ENCODE results near the gene OLFML2B.
A peak's percentile ranks its signal among the peaks of the same experiment; 100 is the strongest.
"Not testable (repeated sequence)": the region's sequence is repeated elsewhere in the genome, so short reads cannot be mapped to it uniquely, and the experiment has no call there.

Gene OLFML2B

DNA sequence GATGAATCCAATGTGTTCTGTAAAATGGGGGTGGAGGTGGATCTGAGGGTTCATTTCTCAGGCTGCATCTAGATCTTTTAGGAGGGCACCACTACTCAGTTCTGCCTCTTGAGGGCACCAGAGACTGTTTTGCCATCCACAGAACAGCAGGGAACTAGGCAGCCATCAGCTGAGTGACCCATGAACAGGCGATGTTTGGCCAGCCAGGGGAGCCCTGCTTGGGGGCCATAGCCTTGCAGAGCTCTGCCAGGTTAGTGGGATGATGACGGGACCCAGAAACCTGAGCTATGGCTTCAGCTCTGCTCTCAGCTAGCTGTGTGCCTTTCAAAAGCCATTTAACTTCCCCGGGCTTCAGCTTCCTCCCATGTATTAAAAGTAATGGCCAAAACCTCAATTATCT lies 32.4 kb upstream of the OLFML2B start:
- H3K27me3 Mint-ChIP-seq: peaks cover 2% of the 10 kb centered on the region

DNA sequence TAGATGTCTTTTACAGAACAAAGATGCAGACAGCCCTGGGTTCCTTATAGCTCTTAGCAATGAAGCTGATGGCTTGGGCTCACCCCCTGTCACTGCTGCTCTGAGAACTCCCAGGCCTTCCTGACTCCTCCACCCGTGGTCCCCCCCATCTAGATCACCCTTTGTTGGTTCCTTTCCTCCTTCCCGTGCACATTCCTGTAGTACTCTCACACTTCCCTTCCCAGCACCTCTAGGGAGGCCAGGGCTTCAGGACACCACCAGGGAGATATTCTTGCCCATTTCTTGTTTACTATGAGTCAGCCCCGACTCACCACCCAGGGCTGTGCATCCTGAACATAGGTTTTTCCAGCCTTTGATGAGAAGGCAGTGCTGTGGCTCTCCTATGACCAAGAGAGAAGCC lies 31.4 kb upstream of the OLFML2B start:
- Mint-ChIP-seq H3K4me3 (no peak overlapping the region), H3K27ac (no peak overlapping the region)
- intact Hi-C loops (cut with micrococcal nuclease): loop anchor here (5.0 kb wide), 3 partner anchors 452 to 747 kb away; partner anchors contain the start of gene DDR2

More for the DNA sequence above, 32.4 kb upstream of the OLFML2B start:
- no peaks in the 10 kb centered on the region for H3K9me3 Mint-ChIP-seq
- H3K27ac Mint-ChIP-seq: no peak overlapping the region
- H3K4me3 Mint-ChIP-seq: no peak overlapping the region
- peaks cover 4% of the 10 kb centered on the region for H3K4me1 Mint-ChIP-seq (ENCODE audit: low read depth)
- H3K36me3 Mint-ChIP-seq (ENCODE audit: low read depth): no peaks in the 10 kb centered on the region
- intact Hi-C loops (cut with micrococcal nuclease): loop anchor here (1.0 to 5.0 kb wide), 5 partner anchors 220 to 746 kb away; partner anchors contain the start of gene DDR2

GRCh38 chr1:162053949-162054348 lies 30.3 kb upstream of the OLFML2B start:
- H3K9me3 Mint-ChIP-seq; H3K36me3 Mint-ChIP-seq (ENCODE audit: low read depth); H3K27ac Mint-ChIP-seq; intact Hi-C loops (cut with micrococcal nuclease); H3K4me1 Mint-ChIP-seq (ENCODE audit: low read depth); H3K4me3 Mint-ChIP-seq; H3K27me3 Mint-ChIP-seq: not testable (repeated sequence)

More for the DNA sequence above, 31.4 kb upstream of the OLFML2B start:
- Mint-ChIP-seq H3K36me3 (ENCODE audit: low read depth) (no peaks in the 10 kb centered on the region), H3K9me3 (no peaks in the 10 kb centered on the region), H3K27me3 (peaks cover 2% of the 10 kb centered on the region), H3K4me1 (ENCODE audit: low read depth) (peaks cover 4% of the 10 kb centered on the region)

DNA sequence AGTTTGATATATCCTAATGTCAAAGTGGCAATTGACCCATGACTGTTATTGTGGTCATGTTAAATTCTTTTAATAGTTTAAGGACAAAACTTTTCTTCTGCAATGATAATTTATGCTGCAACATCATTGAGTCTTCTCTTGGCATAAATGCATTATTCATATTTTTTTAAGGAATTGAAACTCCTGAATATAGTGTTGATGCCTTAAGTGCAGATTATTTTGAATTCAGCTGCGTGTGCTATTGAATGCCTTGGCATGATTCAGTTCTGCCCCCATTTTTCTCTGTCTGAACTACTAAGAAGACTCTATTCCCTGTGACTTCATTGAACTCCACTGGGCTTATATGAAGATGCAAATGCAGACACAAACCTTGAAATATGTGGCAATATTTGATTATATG lies 23.3 kb upstream of the OLFML2B start:
- intact Hi-C loops (cut with micrococcal nuclease): no loop called here
- H3K4me1 Mint-ChIP-seq (ENCODE audit: low read depth): no peaks in the 10 kb centered on the region
- no peaks in the 10 kb centered on the region for H3K36me3 Mint-ChIP-seq (ENCODE audit: low read depth)
- no peaks in the 10 kb centered on the region for H3K9me3 Mint-ChIP-seq
- H3K27me3 Mint-ChIP-seq: peaks cover 1% of the 10 kb centered on the region
- no peak overlapping the region for H3K4me3 Mint-ChIP-seq
- no peak overlapping the region for H3K27ac Mint-ChIP-seq

DNA sequence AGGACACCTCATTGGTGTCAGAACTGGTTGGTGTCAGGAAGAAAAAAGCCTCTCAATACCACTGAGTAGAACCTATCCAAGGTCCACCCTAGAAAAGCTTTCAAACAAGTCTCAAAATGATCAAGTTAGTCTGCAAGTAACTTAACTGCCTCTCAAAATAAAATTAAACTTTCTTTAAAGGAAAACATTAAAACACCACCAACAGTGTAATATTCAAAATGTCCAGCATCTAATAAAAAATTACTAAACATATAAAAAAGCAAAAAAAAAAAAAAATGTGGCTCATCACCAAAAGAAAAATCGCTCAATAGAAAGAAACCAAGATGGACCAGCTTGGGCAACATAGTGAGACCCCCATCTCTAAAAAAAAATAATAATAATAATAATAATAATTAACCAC lies 18.7 kb upstream of the OLFML2B start:
- Mint-ChIP-seq H3K9me3 (no peaks in the 10 kb centered on the region), H3K4me1 (ENCODE audit: low read depth) (no peaks in the 10 kb centered on the region), H3K4me3 (no peak overlapping the region), H3K36me3 (ENCODE audit: low read depth) (no peaks in the 10 kb centered on the region), H3K27me3 (peaks cover 2% of the 10 kb centered on the region), H3K27ac (no peak overlapping the region)
- intact Hi-C loops (cut with micrococcal nuclease): no loop called here

- no peak overlapping the region for H3K27ac Mint-ChIP-seq
- H3K36me3 Mint-ChIP-seq (ENCODE audit: low read depth): no peaks in the 10 kb centered on the region
- H3K4me3 Mint-ChIP-seq: no peak overlapping the region
- peaks cover 2% of the 10 kb centered on the region for H3K27me3 Mint-ChIP-seq
- intact Hi-C loops (cut with micrococcal nuclease): no loop called here
- H3K4me1 Mint-ChIP-seq (ENCODE audit: low read depth): no peaks in the 10 kb centered on the region
- H3K9me3 Mint-ChIP-seq: no peaks in the 10 kb centered on the region
These were observed 17.0 kb upstream of the OLFML2B start for GRCh38 chr1:162040657-162041056.

- Mint-ChIP-seq H3K27me3 (peaks cover 2% of the 10 kb centered on the region), H3K27ac (no peak overlapping the region), H3K36me3 (ENCODE audit: low read depth) (no peaks in the 10 kb centered on the region), H3K4me3 (no peak overlapping the region), H3K9me3 (no peaks in the 10 kb centered on the region), H3K4me1 (ENCODE audit: low read depth) (no peaks in the 10 kb centered on the region)
- intact Hi-C loops (cut with micrococcal nuclease): no loop called here
These were observed 16.3 kb upstream of the OLFML2B start for GRCh38 chr1:162040001-162040400.

DNA sequence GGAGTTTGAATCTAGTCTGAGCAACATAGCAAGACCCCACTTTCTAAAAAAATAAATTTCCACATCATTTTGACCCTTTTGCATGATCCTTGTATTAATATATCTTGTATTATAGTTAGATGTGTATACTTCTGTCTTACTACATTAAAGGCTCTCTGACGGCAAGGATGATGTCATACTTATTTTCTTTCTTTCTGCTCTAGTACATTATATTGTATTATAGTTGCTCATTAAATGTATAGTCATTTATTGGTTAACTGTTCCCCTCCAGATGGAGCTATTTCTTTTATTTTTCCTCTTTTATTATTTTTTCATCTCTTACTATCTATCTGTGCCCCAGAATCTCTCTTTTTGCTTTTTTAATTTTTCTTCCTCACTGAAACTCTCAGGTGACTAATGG lies 15.0 kb upstream of the OLFML2B start:
- Mint-ChIP-seq H3K9me3 (no peaks in the 10 kb centered on the region), H3K4me3 (no peak overlapping the region), H3K4me1 (ENCODE audit: low read depth) (no peaks in the 10 kb centered on the region), H3K27me3 (peaks cover 5% of the 10 kb centered on the region), H3K27ac (no peak overlapping the region), H3K36me3 (ENCODE audit: low read depth) (no peaks in the 10 kb centered on the region)
- intact Hi-C loops (cut with micrococcal nuclease): no loop called here

DNA sequence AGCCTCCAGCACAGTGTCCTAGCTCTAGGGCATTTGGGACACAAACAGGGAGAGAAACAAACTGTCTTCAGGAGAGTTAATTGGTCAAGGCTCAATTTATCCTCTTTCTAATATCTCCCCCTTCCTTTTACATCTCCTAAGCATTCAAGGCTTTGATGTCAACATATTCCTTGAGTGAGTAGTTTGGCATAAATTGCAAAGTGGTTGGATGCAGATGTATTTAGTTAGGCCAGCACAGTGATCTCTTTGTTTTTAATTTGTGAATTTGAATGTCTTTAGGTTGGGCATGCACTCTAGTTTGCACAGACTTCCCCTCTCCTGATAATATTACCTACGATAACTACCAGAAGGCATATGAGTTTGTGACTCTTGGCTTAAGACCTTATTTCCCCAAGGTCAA lies 12.5 kb upstream of the OLFML2B start:
- Mint-ChIP-seq H3K4me3 (no peak overlapping the region), H3K27me3 (peaks cover 11% of the 10 kb centered on the region), H3K4me1 (ENCODE audit: low read depth) (no peaks in the 10 kb centered on the region), H3K36me3 (ENCODE audit: low read depth) (no peaks in the 10 kb centered on the region), H3K9me3 (no peaks in the 10 kb centered on the region), H3K27ac (no peak overlapping the region)
- intact Hi-C loops (cut with micrococcal nuclease): loop anchor here (2.0 kb wide), 1 partner anchor 171 kb away; no protein-coding TSS in a partner anchor

DNA sequence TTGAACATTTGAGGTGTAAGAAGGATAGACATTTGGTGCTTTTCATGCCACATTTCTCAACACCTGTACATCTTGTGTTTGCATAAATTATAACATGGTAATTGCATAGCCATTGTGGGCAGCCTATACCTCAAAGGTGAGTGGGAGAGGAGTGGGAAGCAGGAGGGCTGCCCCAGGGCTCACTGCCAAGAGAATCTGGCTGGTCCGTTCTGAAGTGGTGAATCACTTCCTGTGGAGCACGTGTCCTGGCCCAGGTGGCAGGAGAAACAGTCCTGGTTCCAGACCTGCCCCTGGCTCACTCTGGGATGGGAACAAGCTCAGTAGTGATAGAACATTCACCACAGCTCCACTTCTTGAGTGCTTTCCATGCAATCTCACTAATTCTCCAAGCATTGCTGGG lies 11.6 kb upstream of the OLFML2B start:
- no peaks in the 10 kb centered on the region for H3K36me3 Mint-ChIP-seq (ENCODE audit: low read depth)
- no peaks in the 10 kb centered on the region for H3K9me3 Mint-ChIP-seq
- no peaks in the 10 kb centered on the region for H3K4me1 Mint-ChIP-seq (ENCODE audit: low read depth)
- intact Hi-C loops (cut with micrococcal nuclease): no loop called here
- H3K27me3 Mint-ChIP-seq: peaks cover 15% of the 10 kb centered on the region
- H3K27ac Mint-ChIP-seq: no peak overlapping the region
- H3K4me3 Mint-ChIP-seq: no peak overlapping the region

GRCh38 chr1:162033428-162033827 lies 9.8 kb upstream of the OLFML2B start:
- peaks cover 20% of the 10 kb centered on the region for H3K27me3 Mint-ChIP-seq
- H3K4me3 Mint-ChIP-seq: no peak overlapping the region
- peaks cover 9% of the 10 kb centered on the region for H3K4me1 Mint-ChIP-seq (ENCODE audit: low read depth)
- no peaks in the 10 kb centered on the region for H3K36me3 Mint-ChIP-seq (ENCODE audit: low read depth)
- peak overlapping the region; percentile 1 for H3K27ac Mint-ChIP-seq
- intact Hi-C loops (cut with micrococcal nuclease): no loop called here
- no peaks in the 10 kb centered on the region for H3K9me3 Mint-ChIP-seq

DNA sequence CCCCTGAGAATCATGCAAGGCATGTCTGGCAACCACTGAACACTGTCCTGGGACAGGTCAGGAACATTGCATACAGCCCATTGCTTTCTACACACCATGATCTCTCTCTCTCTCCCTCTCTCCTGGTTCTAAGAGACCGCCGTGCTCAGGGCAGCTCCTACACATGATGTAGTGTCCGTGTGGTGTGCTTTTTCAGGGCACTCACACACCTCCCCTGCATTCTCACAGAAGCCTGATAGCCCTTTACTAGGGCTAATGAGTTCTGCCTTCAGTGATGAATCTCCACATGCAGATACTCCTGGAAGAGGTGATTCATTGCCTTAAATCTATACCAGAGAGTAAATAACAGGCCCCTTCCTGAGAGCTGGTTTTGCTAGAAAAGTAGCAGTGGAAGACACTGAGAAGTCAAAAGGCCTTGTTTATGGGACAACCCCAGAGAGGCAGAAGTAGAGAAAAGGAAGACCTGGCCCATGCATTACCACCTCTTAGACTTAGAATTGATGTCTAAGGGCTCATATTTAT lies 7.2 kb upstream of the OLFML2B start:
- no peaks in the 10 kb centered on the region for H3K36me3 Mint-ChIP-seq (ENCODE audit: low read depth)
- peaks cover 25% of the 10 kb centered on the region for H3K4me1 Mint-ChIP-seq (ENCODE audit: low read depth)
- peaks cover 21% of the 10 kb centered on the region for H3K27me3 Mint-ChIP-seq
- no peak overlapping the region for H3K27ac Mint-ChIP-seq
- no peak overlapping the region for H3K4me3 Mint-ChIP-seq
- peaks cover 7% of the 10 kb centered on the region for H3K9me3 Mint-ChIP-seq
- intact Hi-C loops (cut with micrococcal nuclease): no loop called here

DNA sequence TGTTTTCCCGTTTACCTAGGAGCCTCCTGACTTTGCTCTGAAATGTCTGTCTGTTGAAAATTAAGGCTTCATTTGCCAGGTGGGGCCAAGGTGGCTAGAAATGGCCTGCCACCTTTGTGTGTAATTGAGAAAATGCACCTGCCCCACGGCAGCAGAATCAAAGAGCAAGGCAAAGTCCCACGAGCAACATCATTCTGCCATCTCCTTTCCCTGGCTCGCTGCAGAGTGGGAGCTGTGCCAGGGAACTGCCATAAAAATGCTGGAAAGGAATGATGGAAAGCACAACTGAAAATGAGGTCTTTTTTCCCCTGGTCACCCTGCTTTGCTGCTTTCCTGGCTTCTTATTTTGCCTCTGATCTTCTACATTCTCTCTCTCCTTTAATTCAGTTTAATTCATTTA lies 5.5 kb upstream of the OLFML2B start:
- peaks cover 36% of the 10 kb centered on the region for H3K4me1 Mint-ChIP-seq (ENCODE audit: low read depth)
- no peak overlapping the region for H3K4me3 Mint-ChIP-seq
- intact Hi-C loops (cut with micrococcal nuclease): no loop called here
- H3K9me3 Mint-ChIP-seq: peaks cover 7% of the 10 kb centered on the region
- H3K36me3 Mint-ChIP-seq (ENCODE audit: low read depth): peaks cover 1% of the 10 kb centered on the region
- peak overlapping the region; percentile 51 for H3K27ac Mint-ChIP-seq
- peaks cover 29% of the 10 kb centered on the region for H3K27me3 Mint-ChIP-seq

GRCh38 chr1:162028726-162029125 lies 5.1 kb upstream of the OLFML2B start:
- Mint-ChIP-seq H3K4me3 (no peak overlapping the region), H3K27me3 (peaks cover 26% of the 10 kb centered on the region), H3K4me1 (ENCODE audit: low read depth) (peaks cover 37% of the 10 kb centered on the region), H3K36me3 (ENCODE audit: low read depth) (peaks cover 6% of the 10 kb centered on the region), H3K9me3 (peaks cover 7% of the 10 kb centered on the region), H3K27ac (peak overlapping the region; percentile 51)
- intact Hi-C loops (cut with micrococcal nuclease): no loop called here

- intact Hi-C loops (cut with micrococcal nuclease): no loop called here
- Mint-ChIP-seq H3K4me3 (no peak overlapping the region), H3K36me3 (ENCODE audit: low read depth) (peaks cover 12% of the 10 kb centered on the region), H3K27ac (no peak overlapping the region), H3K27me3 (peaks cover 41% of the 10 kb centered on the region), H3K4me1 (ENCODE audit: low read depth) (peaks cover 52% of the 10 kb centered on the region), H3K9me3 (peaks cover 7% of the 10 kb centered on the region)
These were observed 3.2 kb upstream of the OLFML2B start for GRCh38 chr1:162026881-162027280.
